HepG2 (cell line): Measurements from ENCODE around the gene PKLR. TPM values are rescaled to one million over a fixed set of nuclear protein-coding genes. Genes with fewer than 3 reads are reported as not detected.
A peak's percentile ranks its signal among the peaks of the same experiment; 100 is the strongest.

Experiments
- ATF7-NPFF ChIP-seq: sonication (generic); formaldehyde crosslinking; IDR thresholded peaks from 2 replicates; pipeline ENCODE4 v1.8.1; 2023; ENCODE audit warnings: mild to moderate bottlenecking, low read depth, missing genetic modification reagents, moderate library complexity
- GATAD2A ChIP-seq: IDR thresholded peaks from 2 replicates; pipeline ENCODE4 v1.6.1; 2016
- HMG20B ChIP-seq: conservative IDR thresholded peaks from 2 replicates; pipeline ENCODE4 v1.6.1; 2016; ENCODE audit warnings: missing genetic modification reagents, missing compliant biosample characterization
- NFIC ChIP-seq: IDR thresholded peaks from 2 replicates; pipeline ENCODE4 v1.6.1; 2012; ENCODE audit warnings: mild to moderate bottlenecking, low read length, inconsistent platforms
- PATZ1 ChIP-seq: sonication (generic); formaldehyde crosslinking; IDR thresholded peaks from 2 replicates; pipeline ENCODE4 v1.4.0; 2020; ENCODE audit warnings: missing genetic modification reagents
- SATB2 ChIP-seq: sonication (generic); formaldehyde crosslinking; IDR thresholded peaks from 2 replicates; pipeline ENCODE4 v1.5.0; 2020; ENCODE audit warnings: missing genetic modification reagents
- SETDB1 ChIP-seq: sonication (generic); formaldehyde crosslinking; IDR thresholded peaks from 2 replicates; pipeline ENCODE4 v1.5.1; 2020; ENCODE audit warnings: missing genetic modification reagents, mild to moderate bottlenecking, borderline replicate concordance
- SMARCC2 ChIP-seq: fragments of 450-650 bp; IDR thresholded peaks from 2 replicates; pipeline ENCODE4 v1.6.1; 2017; ENCODE audit warnings: antibody characterized with exemption, mild to moderate bottlenecking
- SNRNP70 ChIP-seq: fragments of 200-400 bp; formaldehyde crosslinking; IDR thresholded peaks from 2 replicates; pipeline ENCODE4 v1.6.1; 2017; ENCODE audit warnings: mild to moderate bottlenecking, low read depth, low read length, moderate library complexity
- USF2 ChIP-seq, 2 experiments: sonication (generic) in 1 of 2; formaldehyde crosslinking in 1 of 2; IDR thresholded peaks; 2 replicates each; pipeline versions ENCODE4 v1.5.1 to v1.6.1; 2011 to 2020; ENCODE audit warnings: borderline replicate concordance in 1 of 2, low read depth in 1 of 2, low read length in 1 of 2, mild to moderate bottlenecking in 1 of 2, missing genetic modification reagents in 1 of 2, moderate library complexity in 1 of 2
- ZC3H4 ChIP-seq: sonication (generic); formaldehyde crosslinking; IDR thresholded peaks from 2 replicates; pipeline ENCODE4 v1.4.0; 2020; ENCODE audit warnings: missing genetic modification reagents, borderline replicate concordance
- ZFP1 ChIP-seq: IDR thresholded peaks from 2 replicates; pipeline ENCODE4 v1.6.1; 2016
- ZNF205 ChIP-seq: IDR thresholded peaks from 2 replicates; pipeline ENCODE4 v1.6.1; 2018; ENCODE audit warnings: missing biosample characterization, missing genetic modification reagents
- ZNF276 ChIP-seq: sonication (generic); formaldehyde crosslinking; IDR thresholded peaks from 2 replicates; pipeline ENCODE4 v1.4.0; 2020; ENCODE audit warnings: mild to moderate bottlenecking, low read depth, missing genetic modification reagents
- ZNF550 ChIP-seq: sonication (generic); formaldehyde crosslinking; IDR thresholded peaks from 2 replicates; pipeline ENCODE4 v1.4.0; 2020; ENCODE audit warnings: mild to moderate bottlenecking, missing genetic modification reagents, borderline replicate concordance
- ZNF615 ChIP-seq: sonication (generic); formaldehyde crosslinking; IDR thresholded peaks from 2 replicates; pipeline ENCODE4 v1.5.0; 2020; ENCODE audit warnings: mild to moderate bottlenecking, missing genetic modification reagents, borderline replicate concordance
- ZNF737 ChIP-seq: sonication (generic); formaldehyde crosslinking; IDR thresholded peaks from 2 replicates; pipeline ENCODE4 v1.5.0; 2020; ENCODE audit warnings: missing genetic modification reagents, mild to moderate bottlenecking, borderline replicate concordance
- ZNF775 ChIP-seq: sonication (generic); formaldehyde crosslinking; IDR thresholded peaks from 2 replicates; pipeline ENCODE4 v1.4.0; 2020; ENCODE audit warnings: missing genetic modification reagents, mild to moderate bottlenecking, moderate library complexity, borderline replicate concordance
- polyA plus RNA-seq, 8 experiments: library from polyadenylated mRNA; depleted of rRNA in 3 of 8; stranded (reverse) in 7 of 8; unstranded in 1 of 8; fragments of >200 nt; fragmentation: Illumina TruSeq in 4 of 8; extraction: Trizol in 4 of 8; gene quantifications; 2 replicates each; pipeline versions ENCODE4 v1.2.1 to v1.2.3, GENCODE V29; 2011 to 2016; ENCODE audit warnings: low read depth in 4 of 8, missing spikeins in 1 of 8, mixed read lengths in 1 of 8; ENCODE audit not compliant: insufficient read depth in 1 of 8
- total RNA-seq, 5 experiments: library from RNA; depleted of rRNA; stranded (reverse); fragments of >200 nt; fragmentation: Illumina TruSeq; extraction: Trizol; gene quantifications; 2 replicates each; pipeline ENCODE4 v1.2.3, GENCODE V29; 2016; ENCODE audit warnings: low read depth in 1 of 5
- TF ChIP-seq, protein P1 (sequence below): sonication (generic); formaldehyde crosslinking; IDR thresholded peaks from 2 replicates; pipeline ENCODE4 v1.8.0; 2022; ENCODE audit warnings: mild to moderate bottlenecking, missing genetic modification reagents, borderline replicate concordance
- TF ChIP-seq, protein P2 (sequence below): IDR thresholded peaks from 2 replicates; pipeline ENCODE4 v1.6.1; 2012; ENCODE audit warnings: inconsistent platforms

Gene PKLR
- total and polyA plus RNA-seq, 2 of the 13 experiments (the other 11 are each of a cell fraction or from before 2014, with no cell fraction given): 10.3 to 29.3 TPM

DNA sequence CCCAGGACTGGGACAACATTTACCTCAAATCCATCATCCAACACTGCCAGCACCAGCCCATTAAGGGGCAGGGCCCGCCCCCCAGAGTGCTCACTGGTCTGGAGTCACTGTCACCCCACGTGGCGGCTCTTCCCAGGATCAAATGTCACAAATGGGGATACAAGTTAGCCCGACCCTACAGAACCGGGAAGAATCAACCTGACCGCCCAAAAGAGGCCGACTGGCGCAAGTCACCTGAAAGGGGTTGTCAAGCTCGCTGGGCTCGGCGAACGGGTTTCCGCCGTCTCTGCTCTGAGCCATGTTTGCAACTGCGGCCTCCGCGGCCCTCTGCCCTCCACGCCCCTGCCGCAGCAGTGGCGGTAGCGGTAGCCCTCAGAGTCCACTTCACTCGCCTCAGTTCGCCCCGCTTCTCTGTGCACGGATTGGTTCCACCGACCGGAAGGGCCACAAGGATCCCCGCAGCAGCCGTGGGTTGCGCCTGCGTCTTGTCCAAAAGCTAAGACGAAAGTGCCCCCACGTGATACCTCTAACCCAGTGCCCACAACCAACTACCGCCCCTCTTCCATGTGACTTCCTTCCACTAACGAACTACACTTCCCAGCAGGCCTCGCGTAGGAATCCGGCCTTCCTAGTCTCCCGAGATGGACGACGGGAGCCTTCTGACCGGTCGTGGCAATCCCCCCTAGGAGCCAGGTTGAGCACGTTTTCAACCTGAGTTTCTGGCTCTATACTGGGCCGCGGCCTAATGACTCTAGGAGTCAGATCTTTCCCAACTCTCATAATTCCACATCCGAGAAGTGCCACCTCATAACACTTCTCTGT lies 39.2 kb downstream of the PKLR start, which contains the start of gene SCAMP3 (continued):
- TF ChIP-seq USF2 (IDR thresholded peaks at IDR 0.05; ENCODE audit: low read depth, low read length): peak; percentile 98
- peak; percentile 98 for TF ChIP-seq USF2 (CRISPR knock-in tag; IDR thresholded peaks at IDR 0.05; ENCODE audit: borderline replicate concordance)
- no peak for TF ChIP-seq ZFP1
- no peak for TF ChIP-seq ZNF737 (CRISPR knock-in tag)
- TF ChIP-seq SNRNP70: no peak
- peak; percentile 55 for TF ChIP-seq ZNF205 (CRISPR knock-in tag)
- TF ChIP-seq ZNF276 (CRISPR knock-in tag): peak; percentile 75
- TF ChIP-seq ZNF615 (CRISPR knock-in tag): no peak
- peak; percentile 61 for TF ChIP-seq PATZ1 (CRISPR knock-in tag)
- TF ChIP-seq, protein P1, sequence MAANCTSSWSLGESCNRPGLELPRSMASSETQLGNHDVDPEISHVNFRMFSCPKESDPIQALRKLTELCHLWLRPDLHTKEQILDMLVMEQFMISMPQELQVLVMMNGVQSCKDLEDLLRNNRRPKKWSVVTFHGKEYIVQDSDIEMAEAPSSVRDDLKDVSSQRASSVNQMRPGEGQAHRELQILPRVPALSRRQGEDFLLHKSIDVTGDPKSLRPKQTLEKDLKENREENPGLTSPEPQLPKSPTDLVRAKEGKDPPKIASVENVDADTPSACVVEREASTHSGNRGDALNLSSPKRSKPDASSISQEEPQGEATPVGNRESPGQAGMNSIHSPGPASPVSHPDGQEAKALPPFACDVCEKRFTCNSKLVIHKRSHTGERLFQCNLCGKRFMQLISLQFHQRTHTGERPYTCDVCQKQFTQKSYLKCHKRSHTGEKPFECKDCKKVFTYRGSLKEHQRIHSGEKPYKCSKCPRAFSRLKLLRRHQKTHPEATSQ (CRISPR knock-in tag): no peak
- TF ChIP-seq SMARCC2: no peak
- TF ChIP-seq SATB2: 0 out of 2 replicates have a peak, but pooled peaks have one; percentile 10
- TF ChIP-seq SETDB1 (CRISPR knock-in tag): no peak
- TF ChIP-seq ZC3H4: peak; percentile 21; the same call in 1 of the 2 replicates
- TF ChIP-seq ZNF550 (CRISPR knock-in tag): no peak
- peak; percentile 79; the same call in 1 of the 2 replicates for TF ChIP-seq ZNF775 (CRISPR knock-in tag)
- TF ChIP-seq HMG20B (CRISPR knock-in tag): no peak
- peak; percentile 86; the same call in 1 of the 2 replicates for TF ChIP-seq ATF7-NPFF (CRISPR knock-in tag)
- TF ChIP-seq, protein P2, sequence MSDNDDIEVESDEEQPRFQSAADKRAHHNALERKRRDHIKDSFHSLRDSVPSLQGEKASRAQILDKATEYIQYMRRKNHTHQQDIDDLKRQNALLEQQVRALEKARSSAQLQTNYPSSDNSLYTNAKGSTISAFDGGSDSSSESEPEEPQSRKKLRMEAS: peak; percentile 82
- no peak for TF ChIP-seq NFIC
- TF ChIP-seq GATAD2A (CRISPR knock-in tag): peak; percentile 62
